GM12801 (cell line): ENCODE measurements around the gene SPRTN.

ENCODE experiments used
- TF ChIP-seq, protein P1 (sequence below): IDR thresholded peaks from one replicate; pipeline ENCODE4 v1.5.1; 2011; ENCODE audit warnings: control low read depth; ENCODE audit not compliant: insufficient read length; ENCODE audit errors: extremely low read depth

Gene SPRTN

GRCh38 chr1:231335663-231336602, 2.2 kb upstream of the SPRTN start:
- TF ChIP-seq, protein P1, sequence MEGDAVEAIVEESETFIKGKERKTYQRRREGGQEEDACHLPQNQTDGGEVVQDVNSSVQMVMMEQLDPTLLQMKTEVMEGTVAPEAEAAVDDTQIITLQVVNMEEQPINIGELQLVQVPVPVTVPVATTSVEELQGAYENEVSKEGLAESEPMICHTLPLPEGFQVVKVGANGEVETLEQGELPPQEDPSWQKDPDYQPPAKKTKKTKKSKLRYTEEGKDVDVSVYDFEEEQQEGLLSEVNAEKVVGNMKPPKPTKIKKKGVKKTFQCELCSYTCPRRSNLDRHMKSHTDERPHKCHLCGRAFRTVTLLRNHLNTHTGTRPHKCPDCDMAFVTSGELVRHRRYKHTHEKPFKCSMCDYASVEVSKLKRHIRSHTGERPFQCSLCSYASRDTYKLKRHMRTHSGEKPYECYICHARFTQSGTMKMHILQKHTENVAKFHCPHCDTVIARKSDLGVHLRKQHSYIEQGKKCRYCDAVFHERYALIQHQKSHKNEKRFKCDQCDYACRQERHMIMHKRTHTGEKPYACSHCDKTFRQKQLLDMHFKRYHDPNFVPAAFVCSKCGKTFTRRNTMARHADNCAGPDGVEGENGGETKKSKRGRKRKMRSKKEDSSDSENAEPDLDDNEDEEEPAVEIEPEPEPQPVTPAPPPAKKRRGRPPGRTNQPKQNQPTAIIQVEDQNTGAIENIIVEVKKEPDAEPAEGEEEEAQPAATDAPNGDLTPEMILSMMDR = no peak

DNA sequence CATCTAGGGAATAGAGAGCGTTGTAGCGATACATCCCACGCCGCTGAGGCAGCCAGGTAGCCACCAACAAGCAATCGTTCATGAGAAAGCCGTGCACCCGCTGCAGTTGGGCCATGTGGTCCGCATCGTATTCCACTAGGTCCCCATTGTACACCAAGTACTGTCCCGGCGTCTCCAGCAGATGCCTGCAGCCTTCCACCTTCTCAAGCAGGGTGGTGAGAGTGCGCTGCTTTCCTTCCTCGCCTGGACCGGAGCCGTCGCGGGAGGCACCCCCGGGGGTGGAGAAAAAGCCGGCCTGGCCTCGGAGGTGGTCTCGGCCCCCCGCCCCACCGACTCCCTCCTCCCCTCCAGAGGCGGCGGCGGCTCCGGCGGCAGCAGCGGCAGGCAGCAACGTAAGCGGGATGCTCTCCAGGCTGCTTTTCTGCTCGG, 1.0 kb upstream of the SPRTN start:
- TF ChIP-seq, protein P1 = no peak

GRCh38 chr1:231337472-231338269, 422 bp upstream of the SPRTN start, which contains the start of gene EXOC8:
TSS of gene EXOC8 (minus strand) at chr1:231337852. CDS start at chr1:231337745, 107 bp downstream.
- TF ChIP-seq, protein P1 = no peak

DNA sequence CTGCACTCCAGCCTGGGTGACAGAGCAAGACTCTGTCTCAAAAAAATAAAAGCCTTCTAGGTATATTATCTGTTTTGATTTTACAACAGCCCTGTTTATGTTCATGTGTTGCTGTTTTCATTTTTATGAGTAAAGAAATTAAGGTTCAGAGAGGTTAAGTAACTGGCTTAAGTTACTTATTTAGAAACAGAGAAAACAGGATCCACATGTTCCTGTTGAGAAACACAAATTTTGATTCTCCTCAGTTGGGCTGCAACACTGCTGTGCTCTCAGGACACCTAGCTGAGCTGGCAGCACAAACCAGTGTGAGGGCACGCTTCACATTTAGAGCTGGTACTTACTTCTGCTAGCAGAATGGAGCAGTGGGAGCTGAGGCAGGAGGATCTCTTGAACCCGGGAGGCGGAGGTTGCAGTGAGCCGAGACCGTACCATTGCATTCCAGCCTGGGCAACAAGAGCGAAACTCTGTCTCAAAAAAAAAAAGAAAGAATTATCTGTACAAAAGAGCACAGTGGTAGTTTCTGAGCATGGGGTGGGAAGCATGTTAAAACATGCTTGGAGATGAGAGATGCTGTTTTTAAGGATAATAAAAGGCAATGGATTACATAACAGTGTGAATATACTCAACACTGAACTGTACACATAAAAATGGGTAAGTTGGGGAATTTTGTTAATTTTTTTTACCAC, 2.4 kb downstream of the SPRTN start:
- TF ChIP-seq, protein P1 = no peak

- TF ChIP-seq, protein P1 = no peak
These were observed 9.9 kb downstream of the SPRTN start for GRCh38 chr1:231347961-231348360.

GRCh38 chr1:231348442-231348841, 10.3 kb downstream of the SPRTN start:
- TF ChIP-seq, protein P1 = no peak

DNA sequence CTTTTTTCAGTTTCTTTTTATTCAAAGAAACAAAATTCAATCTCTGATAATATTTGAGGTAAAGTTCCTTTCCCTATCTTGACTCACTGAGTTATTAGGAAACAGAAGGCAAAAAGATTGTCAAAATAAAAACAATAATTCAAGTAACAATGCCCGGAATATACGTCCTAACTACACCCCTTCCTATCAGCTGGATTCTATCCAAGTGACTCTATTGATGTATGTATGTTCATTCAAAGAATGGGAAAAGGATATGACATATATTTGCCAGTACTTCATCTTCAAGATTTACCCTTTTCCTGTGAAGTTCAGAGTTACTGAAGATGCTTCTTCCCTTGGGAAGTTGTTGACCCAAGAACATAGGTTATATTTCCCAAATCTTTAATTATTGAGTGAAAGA, 13.7 kb downstream of the SPRTN start:
- TF ChIP-seq, protein P1 = no peak
